ENCODE results near the gene ZNF469. TPM values are rescaled to one million over a fixed set of nuclear protein-coding genes. Genes with fewer than 3 reads are reported as not detected.

Gene ZNF469
- total RNA-seq, 4 donors from 2014 or later: 0.03 to 0.16 (median 0.07) TPM

- no peak for ATAC-seq
- in situ Hi-C loops (cut with MboI; ENCODE audit: low sequenced_read_pairs in 4 of 4): no loop called here
- no peak overlapping the region for H3K27ac ChIP-seq
- DNase-seq: no peak
- no peaks in the 10 kb centered on the region for H3K36me3 ChIP-seq
- no peak overlapping the region for H3K4me3 ChIP-seq
- intact Hi-C loops (cut with DNase I; ENCODE audit: low total_unique reads): no loop called here
- no peaks in the 10 kb centered on the region for H3K9me3 ChIP-seq
- no peaks in the 10 kb centered on the region for H3K27me3 ChIP-seq
- no peaks in the 10 kb centered on the region for H3K4me1 ChIP-seq
- no peak for TF ChIP-seq POLR2A (IDR thresholded peaks at IDR 0.05)
- TF ChIP-seq CTCF (IDR thresholded peaks at IDR 0.05 in 4 of 5, conservative IDR thresholded peaks at IDR 0.05 in 1 of 5): no peak
Observed at GRCh38 chr16:88347656-88348376, 34.9 kb upstream of the ZNF469 start.

GRCh38 chr16:88348377-88349152, 34.2 kb upstream of the ZNF469 start:
- in situ Hi-C loops (cut with MboI; ENCODE audit: low sequenced_read_pairs in 4 of 4): no loop called here
- ATAC-seq: no peak
- intact Hi-C loops (cut with DNase I; ENCODE audit: low total_unique reads): no loop called here

GRCh38 chr16:88349153-88349902, 33.4 kb upstream of the ZNF469 start:
- Histone ChIP-seq H3K27me3 (no peaks in the 10 kb centered on the region), H3K4me1 (no peaks in the 10 kb centered on the region), H3K9me3 (no peaks in the 10 kb centered on the region), H3K27ac (no peak overlapping the region), H3K4me3 (no peak overlapping the region), H3K36me3 (no peaks in the 10 kb centered on the region)
- ATAC-seq (no peak), DNase-seq (no peak)
- in situ Hi-C loops (cut with MboI; ENCODE audit: low sequenced_read_pairs in 4 of 4) (no loop called here), intact Hi-C loops (cut with DNase I; ENCODE audit: low total_unique reads) (no loop called here)
- TF ChIP-seq POLR2A (IDR thresholded peaks at IDR 0.05) (no peak), CTCF (IDR thresholded peaks at IDR 0.05 in 4 of 5, conservative IDR thresholded peaks at IDR 0.05 in 1 of 5) (no peak)

More at GRCh38 chr16:88348377-88349152, 34.2 kb upstream of the ZNF469 start:
- H3K36me3 ChIP-seq: no peaks in the 10 kb centered on the region
- H3K27ac ChIP-seq: no peak overlapping the region
- no peaks in the 10 kb centered on the region for H3K9me3 ChIP-seq
- no peak overlapping the region for H3K4me3 ChIP-seq
- no peak for DNase-seq
- no peak for TF ChIP-seq POLR2A (IDR thresholded peaks at IDR 0.05)
- no peak for TF ChIP-seq CTCF (IDR thresholded peaks at IDR 0.05 in 4 of 5, conservative IDR thresholded peaks at IDR 0.05 in 1 of 5)
- no peaks in the 10 kb centered on the region for H3K4me1 ChIP-seq
- H3K27me3 ChIP-seq: no peaks in the 10 kb centered on the region

GRCh38 chr16:88349903-88350900, 32.6 kb upstream of the ZNF469 start:
- in situ Hi-C loops (cut with MboI; ENCODE audit: low sequenced_read_pairs in 4 of 4): no loop called here
- Histone ChIP-seq H3K4me3 (no peak overlapping the region), H3K27ac (no peak overlapping the region), H3K36me3 (no peaks in the 10 kb centered on the region), H3K9me3 (no peaks in the 10 kb centered on the region), H3K27me3 (no peaks in the 10 kb centered on the region), H3K4me1 (no peaks in the 10 kb centered on the region)
- TF ChIP-seq CTCF (IDR thresholded peaks at IDR 0.05 in 4 of 5, conservative IDR thresholded peaks at IDR 0.05 in 1 of 5) (no peak), POLR2A (IDR thresholded peaks at IDR 0.05) (no peak)
- DNase-seq (no peak), ATAC-seq (no peak)
- intact Hi-C loops (cut with DNase I; ENCODE audit: low total_unique reads): no loop called here
